Mucosa of gallbladder (tissue), 1 donor: ENCODE data around the gene KCNQ1OT1. TPM values are rescaled to one million over a fixed set of nuclear protein-coding genes. Genes with fewer than 3 reads are reported as not detected.

Experiments
- DNase-seq: peaks from one replicate; pipeline ENCODE4 v3.0.0-alpha.2; 2020; ENCODE audit warnings: low spot score
- total RNA-seq: library from RNA; stranded (reverse); gene quantifications from one replicate; pipeline ENCODE4 v1.2.1, GENCODE V29; 2021
- donor health status: DM: no; HTN: no; CAD: no.

Gene KCNQ1OT1
- total RNA-seq: 2.2 TPM

- peak; percentile 93 for DNase-seq
Observed at GRCh38 chr11:2699531-2700414, at the start of gene KCNQ1OT1. TSS of gene KCNQ1OT1 (minus strand) at chr11:2699994.

- no peak for DNase-seq
Observed at GRCh38 chr11:2748814-2749554, 49.2 kb upstream of the KCNQ1OT1 start.

- DNase-seq: no peak
Observed at GRCh38 chr11:2748061-2748813, 48.4 kb upstream of the KCNQ1OT1 start.

GRCh38 chr11:2747248-2748027, 47.6 kb upstream of the KCNQ1OT1 start:
- DNase-seq: no peak

- no peak for DNase-seq
Observed at GRCh38 chr11:2746401-2747247, 46.8 kb upstream of the KCNQ1OT1 start.

- DNase-seq: no peak
Observed at GRCh38 chr11:2745511-2745910, 45.7 kb upstream of the KCNQ1OT1 start.

GRCh38 chr11:2744166-2744565, 44.4 kb upstream of the KCNQ1OT1 start:
- DNase-seq: no peak

GRCh38 chr11:2743427-2744110, 43.8 kb upstream of the KCNQ1OT1 start:
- DNase-seq: no peak

GRCh38 chr11:2742611-2743426, 43.0 kb upstream of the KCNQ1OT1 start:
- no peak for DNase-seq

- DNase-seq: no peak
Observed at GRCh38 chr11:2742201-2742600, 42.4 kb upstream of the KCNQ1OT1 start.

GRCh38 chr11:2741377-2742131, 41.8 kb upstream of the KCNQ1OT1 start:
- DNase-seq: peak; percentile 29

GRCh38 chr11:2741006-2741376, 41.2 kb upstream of the KCNQ1OT1 start:
- no peak for DNase-seq

- DNase-seq: no peak
Observed at GRCh38 chr11:2740275-2740940, 40.6 kb upstream of the KCNQ1OT1 start.

- DNase-seq: no peak
Observed at GRCh38 chr11:2739531-2740274, 39.9 kb upstream of the KCNQ1OT1 start.

GRCh38 chr11:2738551-2739431, 39.0 kb upstream of the KCNQ1OT1 start:
- no peak for DNase-seq

GRCh38 chr11:2737866-2738265, 38.1 kb upstream of the KCNQ1OT1 start:
- DNase-seq: no peak
